ENCODE data around the gene CAMK2N1.

DNA sequence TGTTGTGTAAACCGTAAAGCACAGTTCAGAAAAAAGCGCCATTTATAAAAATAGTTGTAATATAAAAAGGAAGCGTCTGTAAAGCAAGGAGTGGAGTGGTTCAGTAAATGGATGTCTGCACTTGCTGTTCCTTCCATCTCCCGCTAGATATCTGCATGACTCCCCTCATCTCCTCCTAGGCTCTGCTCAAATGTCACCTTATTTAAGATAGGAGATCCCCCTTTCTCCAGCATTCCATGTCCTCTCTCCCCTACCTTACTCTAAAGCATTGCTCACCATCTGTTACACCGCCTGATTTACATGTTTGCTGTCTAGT is 21.2 kb upstream of the CAMK2N1 start:
- TF ChIP-seq, protein P1, sequence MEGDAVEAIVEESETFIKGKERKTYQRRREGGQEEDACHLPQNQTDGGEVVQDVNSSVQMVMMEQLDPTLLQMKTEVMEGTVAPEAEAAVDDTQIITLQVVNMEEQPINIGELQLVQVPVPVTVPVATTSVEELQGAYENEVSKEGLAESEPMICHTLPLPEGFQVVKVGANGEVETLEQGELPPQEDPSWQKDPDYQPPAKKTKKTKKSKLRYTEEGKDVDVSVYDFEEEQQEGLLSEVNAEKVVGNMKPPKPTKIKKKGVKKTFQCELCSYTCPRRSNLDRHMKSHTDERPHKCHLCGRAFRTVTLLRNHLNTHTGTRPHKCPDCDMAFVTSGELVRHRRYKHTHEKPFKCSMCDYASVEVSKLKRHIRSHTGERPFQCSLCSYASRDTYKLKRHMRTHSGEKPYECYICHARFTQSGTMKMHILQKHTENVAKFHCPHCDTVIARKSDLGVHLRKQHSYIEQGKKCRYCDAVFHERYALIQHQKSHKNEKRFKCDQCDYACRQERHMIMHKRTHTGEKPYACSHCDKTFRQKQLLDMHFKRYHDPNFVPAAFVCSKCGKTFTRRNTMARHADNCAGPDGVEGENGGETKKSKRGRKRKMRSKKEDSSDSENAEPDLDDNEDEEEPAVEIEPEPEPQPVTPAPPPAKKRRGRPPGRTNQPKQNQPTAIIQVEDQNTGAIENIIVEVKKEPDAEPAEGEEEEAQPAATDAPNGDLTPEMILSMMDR (IDR thresholded peaks at IDR 0.05; ENCODE audit: insufficient read depth, low read length, poor library complexity, severe bottlenecking): no peak
- no peak for TF ChIP-seq EZH2phosphoT487 (conservative IDR thresholded peaks at IDR 0.05; ENCODE audit: low read length)

Measured in SU-DHL-6 (cell line).